GM19328 (cell line): Measurements from ENCODE around the gene RNF220.

Experiments used
- ATAC-seq: cut with Tn5 transposase; IDR thresholded peaks from one replicate; pipeline ENCODE4 v1.9.1; 2021; ENCODE audit warnings: mild to moderate bottlenecking, moderate library complexity; ENCODE audit not compliant: unreplicated experiment

Gene RNF220

DNA sequence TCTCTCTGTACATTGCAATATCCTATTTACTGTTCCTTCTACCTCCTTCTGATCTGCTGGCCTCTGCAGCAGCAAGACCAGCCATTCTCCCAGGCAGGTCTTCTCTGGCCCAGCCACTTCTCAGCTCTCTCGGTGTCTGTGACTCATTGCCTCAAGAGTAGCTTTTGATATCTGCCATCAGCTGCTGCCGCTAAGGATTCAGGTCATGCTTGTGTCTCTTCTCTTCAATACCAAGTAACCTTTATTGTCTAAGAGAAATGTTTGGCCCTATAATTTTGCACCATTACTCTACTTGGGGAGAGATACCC is 167.5 kb downstream of the RNF220 start:
- ATAC-seq = no peak

- no peak for ATAC-seq
Measured at GRCh38 chr1:44575396-44575795, 170.3 kb downstream of the RNF220 start.

DNA sequence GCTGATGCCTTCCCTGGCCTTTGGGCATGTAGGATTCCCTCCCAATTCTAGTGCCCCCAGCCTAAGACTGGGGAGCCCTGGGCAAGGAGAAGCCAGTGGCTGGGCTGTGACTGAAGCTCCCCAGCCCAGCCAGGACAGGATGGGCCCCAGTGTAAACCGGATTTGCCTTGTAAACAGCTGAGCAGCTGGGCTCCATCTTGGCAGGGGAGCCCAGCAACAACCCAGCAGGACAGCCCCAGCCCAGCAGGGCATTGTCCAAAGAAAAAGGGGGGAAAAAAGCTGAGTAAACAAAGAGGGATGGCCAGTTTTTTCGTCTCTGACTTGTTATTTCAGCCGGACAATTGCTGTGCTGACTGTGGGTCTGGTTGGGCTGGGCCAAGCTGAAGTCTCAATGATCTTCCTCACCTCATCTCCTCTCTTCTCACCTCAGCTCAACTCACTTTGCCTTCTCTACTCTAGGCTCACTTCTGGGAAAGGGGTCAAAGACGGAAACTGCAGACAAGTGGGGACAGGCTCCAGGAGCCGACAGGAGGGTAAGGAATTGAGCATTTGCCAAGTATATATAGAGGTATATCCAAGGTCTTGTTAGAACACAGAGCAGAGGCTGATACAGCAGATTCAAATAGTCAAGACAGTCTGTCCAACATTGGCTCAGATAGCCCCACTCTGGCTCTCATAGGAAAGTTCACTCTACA is 171.5 kb downstream of the RNF220 start:
- no peak for ATAC-seq

DNA sequence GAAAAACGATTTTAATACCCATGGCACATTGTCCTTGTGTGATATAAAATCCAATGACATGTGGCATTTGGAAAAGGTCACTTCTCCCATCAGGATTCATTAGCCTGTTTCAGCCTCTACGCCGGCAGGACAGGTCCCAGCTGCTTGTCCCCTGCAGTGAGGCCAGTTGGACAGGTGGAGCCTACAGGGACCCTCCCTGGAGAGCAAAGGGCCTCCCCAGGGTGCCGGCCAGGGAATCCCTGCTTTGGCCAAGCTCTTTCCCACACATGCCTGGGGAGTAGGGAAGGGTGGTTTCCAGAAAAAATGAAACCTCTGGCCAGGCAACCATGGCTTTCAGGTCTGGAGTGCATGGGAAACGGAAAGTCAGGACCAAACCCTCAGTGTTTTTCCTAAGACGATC is 176.2 kb downstream of the RNF220 start:
- ATAC-seq = no peak

DNA sequence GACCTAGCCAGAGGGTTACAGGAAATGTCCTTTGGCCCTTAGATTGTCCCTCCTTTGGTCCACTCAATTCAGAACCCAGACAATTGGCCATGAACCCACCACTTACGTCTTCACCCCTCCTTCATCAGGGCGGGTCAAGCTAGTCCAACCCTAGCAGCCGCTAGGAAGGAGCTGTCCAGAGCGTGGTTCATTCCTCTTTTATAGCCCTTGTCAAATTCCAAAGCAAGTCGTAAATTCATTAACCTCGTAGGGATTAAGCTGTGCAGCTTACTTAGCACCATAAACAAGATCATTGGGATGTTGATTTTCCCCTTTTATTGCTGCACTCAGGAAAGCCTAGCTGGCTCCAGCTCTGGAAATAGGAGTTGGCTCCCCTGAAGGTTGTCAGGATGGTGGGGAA is 179.1 kb downstream of the RNF220 start:
- no peak for ATAC-seq

DNA sequence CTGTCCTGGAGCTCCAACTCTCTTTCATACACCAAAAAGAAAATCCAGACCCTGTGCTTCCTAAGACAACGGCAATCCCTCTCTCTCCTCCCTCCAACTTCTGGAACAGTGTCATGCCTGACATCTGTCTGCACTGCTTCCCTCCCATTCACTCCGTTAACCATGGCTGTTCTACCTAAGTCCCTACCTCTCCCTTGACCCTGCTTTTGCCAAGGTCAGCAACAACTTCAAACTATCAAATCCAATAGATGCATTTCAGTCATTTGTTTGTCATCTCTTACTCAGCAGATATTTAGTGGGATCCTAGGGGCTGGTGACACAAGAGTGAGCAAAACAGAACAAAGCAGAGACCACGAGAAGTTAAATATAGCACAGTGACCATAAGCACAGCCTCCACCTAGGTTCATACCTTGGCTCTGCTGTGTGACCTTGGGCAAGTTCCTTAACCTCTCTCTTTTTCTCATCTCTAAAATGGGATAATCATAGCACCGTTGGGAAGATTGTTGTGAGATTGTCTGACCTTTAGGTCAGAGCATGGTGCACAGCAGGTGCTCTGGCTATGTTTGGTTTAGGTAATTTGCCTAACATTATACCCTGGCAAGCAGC is 180.4 kb downstream of the RNF220 start:
- ATAC-seq = no peak

- no peak for ATAC-seq
Measured at GRCh38 chr1:44587796-44588460, 182.9 kb downstream of the RNF220 start.

DNA sequence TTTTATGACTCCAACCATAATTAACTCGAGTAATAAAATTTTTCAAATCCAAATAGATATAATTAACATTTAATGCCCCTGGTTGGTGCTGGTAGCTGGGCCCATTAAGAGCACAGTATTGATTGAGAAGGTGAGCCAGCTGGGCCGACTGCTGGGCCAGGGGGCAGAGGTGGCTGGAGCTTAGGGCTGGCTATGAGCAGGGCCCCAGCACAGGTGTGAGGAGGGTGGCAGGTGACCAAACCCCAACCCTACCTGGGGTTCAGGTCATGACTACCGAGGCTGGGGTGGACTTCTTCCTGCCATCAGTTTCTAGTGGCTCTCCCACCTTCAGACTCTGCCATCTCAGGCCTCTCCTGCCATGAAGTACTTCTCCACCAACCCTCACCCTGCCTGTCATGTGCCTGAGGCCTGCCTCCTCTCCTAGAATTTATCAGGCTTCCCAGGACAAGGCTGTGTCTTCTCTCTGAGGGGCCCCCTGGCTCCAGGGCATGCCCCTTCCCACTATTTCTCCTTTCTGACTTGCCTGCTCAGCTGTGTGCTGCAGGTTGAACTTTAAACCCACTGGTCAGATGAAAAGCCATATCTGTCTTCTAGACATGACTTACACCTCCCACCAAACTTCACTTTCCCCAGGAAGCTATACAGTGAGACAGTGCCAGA is 183.6 kb downstream of the RNF220 start:
- ATAC-seq = no peak

DNA sequence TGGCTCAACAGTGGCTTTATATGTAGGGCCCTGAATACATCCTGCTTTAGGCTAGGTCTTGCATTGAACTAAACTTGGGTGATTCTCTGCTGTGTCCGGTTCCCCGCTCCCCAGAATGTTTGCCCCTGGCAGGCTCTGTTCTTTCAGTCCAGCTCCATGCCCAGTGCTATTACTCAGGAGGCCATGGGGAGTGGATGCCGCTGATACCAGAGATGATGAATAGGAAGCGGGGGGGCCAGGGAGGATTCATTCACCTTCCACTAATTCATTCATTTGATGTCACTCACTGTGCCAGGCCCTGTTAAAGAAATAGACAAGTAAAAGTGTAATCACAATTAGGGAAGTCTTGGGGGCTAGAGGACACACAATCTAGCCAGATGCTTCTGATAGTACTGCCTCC is 185.4 kb downstream of the RNF220 start:
- ATAC-seq = no peak

DNA sequence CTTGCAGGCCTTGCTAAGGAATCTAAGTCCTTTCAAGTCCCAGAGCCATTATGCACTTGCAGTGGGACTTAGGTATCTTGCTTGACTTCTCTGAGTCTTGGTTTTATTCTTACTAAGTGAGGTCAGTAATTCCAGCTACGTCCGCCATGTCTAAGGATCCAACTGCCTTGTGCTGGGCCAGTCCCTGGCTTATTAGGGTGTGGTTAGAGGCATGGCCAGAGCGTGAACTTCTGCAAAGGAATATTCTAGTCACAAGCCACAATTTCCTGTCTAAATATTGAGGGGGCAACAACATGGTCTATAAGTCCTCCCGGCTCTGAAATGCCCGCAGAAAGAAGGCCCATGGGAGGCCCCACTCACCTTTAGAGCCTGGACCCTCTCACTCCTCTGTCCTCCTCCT is 186.3 kb downstream of the RNF220 start:
- ATAC-seq = no peak

DNA sequence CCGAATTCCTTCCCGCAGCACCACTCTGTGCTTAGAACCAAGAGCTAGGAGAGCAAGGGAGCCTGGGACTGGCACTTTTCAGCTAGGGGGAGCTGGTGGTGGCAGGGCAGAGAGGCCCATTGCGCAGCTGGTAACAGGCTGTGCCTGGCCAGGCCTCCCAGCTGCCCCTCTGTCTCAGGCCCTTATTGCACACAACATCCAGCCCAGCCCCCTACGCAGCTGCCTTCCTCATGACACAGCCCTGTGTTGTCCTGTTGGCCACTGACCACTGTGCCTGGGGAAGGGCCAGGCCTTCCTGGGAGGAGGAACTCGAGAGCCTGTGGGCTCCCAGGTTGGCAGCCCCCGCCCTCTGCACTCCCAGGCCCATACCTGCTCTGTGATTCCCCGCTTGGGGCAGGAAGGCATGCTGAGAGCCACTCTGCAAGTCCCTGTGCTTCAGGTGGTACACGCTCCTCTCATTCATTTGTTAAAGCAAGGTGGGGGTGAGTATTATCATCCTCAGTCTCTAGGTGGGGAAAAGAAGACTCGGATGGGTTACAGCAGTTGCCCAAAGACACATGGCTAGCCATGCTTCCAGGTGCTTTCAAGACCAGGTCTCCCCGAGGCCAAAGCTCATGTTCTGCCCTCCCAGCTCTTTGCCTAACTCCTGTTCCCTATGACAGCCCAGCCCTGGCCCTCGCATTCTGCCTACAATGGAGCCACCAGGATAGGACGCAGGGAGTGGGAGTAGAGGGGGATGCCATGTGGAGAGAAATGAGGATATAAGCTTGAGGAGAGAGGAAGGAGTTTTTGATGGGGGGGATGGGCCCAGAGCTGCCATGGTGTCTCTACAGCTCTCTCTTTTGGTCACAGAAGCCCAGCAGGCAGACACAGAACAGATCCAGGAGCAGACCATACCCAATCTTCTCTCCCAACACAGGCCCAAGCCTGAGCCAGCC is 187.4 kb downstream of the RNF220 start:
- ATAC-seq = no peak

DNA sequence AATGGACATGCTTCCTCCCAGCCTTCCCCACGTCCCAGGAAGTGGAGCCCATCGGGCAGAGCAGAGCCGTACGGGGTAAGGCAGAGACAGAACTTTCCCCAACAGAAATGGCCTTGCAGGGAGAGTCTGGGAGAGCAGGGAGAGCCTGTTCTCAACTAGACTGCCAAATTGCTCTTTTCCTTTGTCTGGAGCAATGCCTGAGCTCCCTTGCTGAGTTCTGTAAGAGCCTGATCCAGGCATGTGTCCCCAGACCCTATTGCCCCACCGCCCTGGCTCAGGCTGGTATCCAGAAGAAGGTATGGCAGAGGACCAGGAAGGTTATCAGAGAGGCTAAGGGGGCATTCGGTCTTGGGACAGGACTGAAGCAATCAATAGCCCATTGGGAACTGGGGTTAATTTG is 189.3 kb downstream of the RNF220 start:
- ATAC-seq = no peak

GRCh38 chr1:44594871-44595735 is 190.0 kb downstream of the RNF220 start:
- ATAC-seq = no peak

- ATAC-seq = no peak
Measured at GRCh38 chr1:44596511-44596910, 191.5 kb downstream of the RNF220 start.

DNA sequence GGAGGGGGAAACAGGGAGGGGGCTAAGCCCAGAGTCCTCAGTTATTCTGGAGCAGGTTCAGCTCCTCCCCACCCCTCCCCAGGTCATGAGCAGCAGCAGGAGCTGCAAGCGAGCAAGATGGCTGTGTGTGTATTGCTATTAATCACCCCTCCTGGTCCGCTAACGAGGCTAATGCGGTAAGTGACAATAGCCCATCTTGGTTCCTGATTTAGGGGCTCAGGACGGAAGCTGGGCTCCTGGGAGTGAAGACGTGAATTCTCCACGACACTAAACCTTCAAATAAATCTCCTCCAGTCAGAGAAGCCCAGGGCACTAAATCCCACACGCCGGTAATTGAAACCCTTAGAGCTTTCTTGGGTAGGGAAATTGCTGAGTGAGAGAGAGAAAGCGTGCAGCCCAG is 193.1 kb downstream of the RNF220 start:
- no peak for ATAC-seq

DNA sequence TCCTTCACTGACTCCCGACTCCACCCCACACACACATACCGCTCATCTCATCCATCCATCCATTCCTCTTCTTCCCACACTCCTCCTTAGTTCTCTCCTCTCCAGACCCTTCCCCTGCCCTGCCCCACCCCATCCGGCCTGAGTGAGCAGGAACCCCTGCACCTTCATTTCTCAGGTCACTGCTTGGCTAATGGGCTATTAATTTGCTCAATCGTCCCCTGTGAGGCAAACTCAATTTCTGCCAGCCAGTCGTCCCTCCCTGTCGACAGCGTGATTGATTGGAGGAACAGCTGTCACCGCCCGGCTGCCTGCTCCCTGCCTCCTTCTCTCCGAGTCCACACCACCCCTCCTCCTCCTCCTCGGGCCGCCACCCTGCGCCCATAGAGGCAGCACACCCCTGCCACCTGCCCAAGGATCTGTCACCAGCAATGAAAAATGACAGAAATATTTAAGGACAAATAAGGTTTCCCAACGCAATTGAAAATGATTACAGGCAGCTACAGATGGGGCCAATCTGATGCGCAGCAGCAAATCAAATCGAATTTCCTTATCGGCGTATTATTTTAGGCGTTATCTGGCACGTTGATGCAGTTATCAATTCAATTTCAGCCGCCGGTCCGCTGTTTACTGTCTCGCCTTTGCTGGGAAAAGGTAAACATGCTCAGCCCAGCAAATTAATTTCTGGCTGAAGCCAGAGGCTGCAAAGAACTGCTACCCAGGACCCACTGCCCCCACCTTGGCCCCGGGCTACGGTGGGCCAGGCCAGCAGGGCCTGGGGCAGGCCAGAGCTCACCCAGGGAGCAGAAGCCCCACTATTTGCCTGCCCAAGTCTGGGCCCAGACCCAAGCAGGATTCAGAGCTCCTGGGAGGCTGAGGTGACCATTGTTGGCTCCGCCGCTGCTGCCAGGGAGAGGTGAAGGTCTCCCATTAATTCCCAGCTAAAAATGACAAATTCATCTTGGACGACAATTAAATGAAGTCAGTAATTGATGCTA is 197.9 kb downstream of the RNF220 start:
- no peak for ATAC-seq

DNA sequence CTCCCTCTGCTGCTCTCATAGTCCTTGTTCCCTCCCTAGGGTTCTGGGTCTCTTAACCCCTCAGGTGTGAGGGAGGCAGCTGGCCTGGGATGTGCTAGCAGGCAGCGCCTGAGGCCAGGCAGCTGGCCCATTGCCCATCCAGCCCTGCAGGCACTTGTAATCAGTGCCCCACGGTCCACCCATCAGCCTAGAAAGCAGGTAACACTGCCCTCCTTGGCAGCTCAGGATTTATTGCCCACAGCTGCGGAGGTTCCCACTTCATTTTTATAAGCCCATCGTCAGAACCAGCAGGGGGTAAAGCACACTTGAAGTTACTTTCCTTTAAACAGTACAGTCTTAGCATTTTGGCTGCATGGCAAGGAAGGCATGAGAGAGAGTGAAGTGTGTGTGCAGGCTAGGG is 198.7 kb downstream of the RNF220 start:
- ATAC-seq = no peak

DNA sequence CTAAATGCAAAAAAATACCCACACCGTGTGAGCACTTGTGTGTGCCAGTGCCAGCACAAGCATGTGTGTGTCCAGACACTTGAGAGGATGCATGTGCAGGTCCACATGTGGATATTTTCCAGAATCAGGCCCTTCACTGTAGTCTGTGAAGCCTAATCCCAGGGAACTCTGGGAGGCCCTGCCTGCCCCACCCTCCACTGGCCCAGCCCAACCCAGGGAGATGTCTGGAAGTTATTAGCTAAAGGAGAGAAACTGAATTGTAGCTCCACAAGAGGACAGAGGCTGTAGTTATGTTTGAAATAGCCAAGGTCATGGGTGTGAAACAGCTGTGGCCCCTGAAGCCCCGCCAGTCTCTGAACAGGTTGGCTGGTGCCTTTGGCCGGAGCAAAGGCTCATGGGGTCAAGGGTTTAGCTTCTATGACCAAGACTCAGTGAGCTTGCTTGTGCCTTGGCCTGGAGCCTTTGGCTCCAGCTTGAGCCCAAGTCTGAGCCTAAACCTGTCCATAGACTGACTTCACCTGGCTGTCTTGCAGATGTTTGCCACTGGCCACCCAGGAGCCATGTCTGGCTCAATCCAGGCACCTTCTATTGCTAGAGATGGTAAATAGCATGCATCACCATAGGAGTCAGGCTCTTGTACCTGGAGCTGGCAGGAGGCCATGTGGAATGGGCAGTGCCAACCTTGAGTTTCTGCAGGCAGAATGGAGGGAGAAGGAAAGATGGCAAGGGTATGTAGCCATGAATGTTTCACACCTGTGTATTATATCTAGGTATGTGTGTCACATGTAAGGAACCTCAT is 199.3 kb downstream of the RNF220 start:
- ATAC-seq = no peak
